Measurements from ENCODE around the gene ABAT.
"Not testable (repeated sequence)": the region's sequence is repeated elsewhere in the genome, so short reads cannot be mapped to it uniquely, and the experiment has no call there.

ABAT gene

DNA sequence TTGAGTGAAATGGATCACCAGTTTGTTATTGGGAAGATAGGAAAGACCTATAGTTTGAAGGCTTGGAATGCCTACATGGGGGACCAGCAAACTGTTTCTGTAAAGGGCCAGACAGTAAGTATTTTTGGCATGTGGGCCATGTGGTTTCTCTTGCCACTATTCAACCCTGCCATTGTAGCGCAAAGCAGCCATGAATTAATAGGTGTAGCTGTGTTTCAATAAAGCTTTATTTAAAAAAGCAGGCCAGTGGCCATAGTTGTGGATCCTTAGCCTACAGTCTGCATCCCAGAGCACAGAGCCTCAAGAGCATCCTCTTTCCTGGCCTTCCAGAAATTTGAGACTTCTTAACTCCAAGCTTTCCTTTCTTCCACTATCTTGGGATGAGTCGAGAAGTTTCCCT, 29.3 kb downstream of the ABAT start:
- in situ Hi-C loops (cut with MboI; ENCODE audit: low pct_unique_long_range_greater_than_20kb, low sequenced_read_pairs, unreplicated experiment): no loop called here
- no peak for TF ChIP-seq CTCF (IDR thresholded peaks at IDR 0.05; ENCODE audit: extremely low read depth, insufficient read depth, missing control alignments)
- no peak for DNase-seq (ENCODE audit: low spot score)

GRCh38 chr16:8704098-8704497, 29.7 kb downstream of the ABAT start:
- in situ Hi-C loops (cut with MboI; ENCODE audit: low pct_unique_long_range_greater_than_20kb, low sequenced_read_pairs, unreplicated experiment): no loop called here
- no peak for DNase-seq (ENCODE audit: low spot score)
- no peak for TF ChIP-seq CTCF (IDR thresholded peaks at IDR 0.05; ENCODE audit: extremely low read depth, insufficient read depth, missing control alignments)

DNA sequence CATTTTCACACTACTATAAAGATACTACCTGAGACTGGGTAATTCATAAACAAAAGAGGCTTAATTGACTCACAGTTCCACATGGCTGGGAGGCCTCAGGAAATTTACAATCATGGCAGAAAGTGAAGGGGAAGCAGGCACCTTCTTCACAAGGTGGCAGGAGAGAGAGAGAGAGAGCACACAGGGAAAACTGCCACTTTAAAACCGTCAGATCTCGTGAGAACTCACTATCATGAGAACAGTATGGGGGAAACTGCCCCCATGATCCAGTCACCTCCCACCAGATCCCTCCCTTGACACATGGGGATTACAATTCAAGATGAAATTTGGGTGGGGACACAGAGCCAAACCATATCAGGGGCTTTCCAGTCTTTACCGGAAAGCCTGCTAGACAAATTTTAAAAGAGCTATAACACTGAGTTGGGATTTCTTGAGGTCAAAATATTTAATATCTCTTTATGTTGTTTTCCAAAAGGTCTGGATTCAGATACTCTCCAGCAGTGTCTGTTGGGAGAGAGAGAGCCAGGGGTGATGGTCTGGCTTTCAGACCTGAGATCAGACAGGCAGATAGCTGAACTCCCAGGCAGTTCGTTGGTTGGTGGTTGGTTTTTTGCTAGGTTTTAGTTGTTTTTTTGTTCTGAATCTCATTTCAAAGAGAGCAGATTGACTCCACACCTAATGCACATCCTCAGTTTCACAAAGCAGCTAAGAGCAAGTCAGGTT, 30.8 kb downstream of the ABAT start:
- in situ Hi-C loops (cut with MboI; ENCODE audit: low pct_unique_long_range_greater_than_20kb, low sequenced_read_pairs, unreplicated experiment); DNase-seq (ENCODE audit: low spot score): not testable (repeated sequence)

DNA sequence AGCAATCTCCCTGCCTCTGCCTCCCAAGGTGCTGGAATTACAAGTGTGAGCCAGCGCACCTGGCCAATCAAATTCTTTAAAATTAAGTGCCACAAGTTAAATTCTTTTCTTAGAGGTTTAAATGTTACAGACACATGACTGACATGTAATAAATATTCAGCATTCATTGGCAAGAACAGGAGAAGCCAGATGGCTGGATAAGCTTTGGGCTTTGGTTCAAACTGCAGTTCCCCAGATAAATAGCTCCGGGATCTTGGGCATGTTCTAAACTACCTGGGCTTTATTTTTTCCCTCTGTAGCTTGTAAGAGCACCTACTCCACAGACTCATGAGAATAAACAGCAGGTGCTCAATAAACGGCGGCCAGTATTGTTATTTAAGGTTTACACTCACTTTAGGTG, 34.1 kb downstream of the ABAT start:
- DNase-seq (ENCODE audit: low spot score): no peak
- no peak for TF ChIP-seq CTCF (IDR thresholded peaks at IDR 0.05; ENCODE audit: extremely low read depth, insufficient read depth, missing control alignments)
- in situ Hi-C loops (cut with MboI; ENCODE audit: low pct_unique_long_range_greater_than_20kb, low sequenced_read_pairs, unreplicated experiment): no loop called here

DNA sequence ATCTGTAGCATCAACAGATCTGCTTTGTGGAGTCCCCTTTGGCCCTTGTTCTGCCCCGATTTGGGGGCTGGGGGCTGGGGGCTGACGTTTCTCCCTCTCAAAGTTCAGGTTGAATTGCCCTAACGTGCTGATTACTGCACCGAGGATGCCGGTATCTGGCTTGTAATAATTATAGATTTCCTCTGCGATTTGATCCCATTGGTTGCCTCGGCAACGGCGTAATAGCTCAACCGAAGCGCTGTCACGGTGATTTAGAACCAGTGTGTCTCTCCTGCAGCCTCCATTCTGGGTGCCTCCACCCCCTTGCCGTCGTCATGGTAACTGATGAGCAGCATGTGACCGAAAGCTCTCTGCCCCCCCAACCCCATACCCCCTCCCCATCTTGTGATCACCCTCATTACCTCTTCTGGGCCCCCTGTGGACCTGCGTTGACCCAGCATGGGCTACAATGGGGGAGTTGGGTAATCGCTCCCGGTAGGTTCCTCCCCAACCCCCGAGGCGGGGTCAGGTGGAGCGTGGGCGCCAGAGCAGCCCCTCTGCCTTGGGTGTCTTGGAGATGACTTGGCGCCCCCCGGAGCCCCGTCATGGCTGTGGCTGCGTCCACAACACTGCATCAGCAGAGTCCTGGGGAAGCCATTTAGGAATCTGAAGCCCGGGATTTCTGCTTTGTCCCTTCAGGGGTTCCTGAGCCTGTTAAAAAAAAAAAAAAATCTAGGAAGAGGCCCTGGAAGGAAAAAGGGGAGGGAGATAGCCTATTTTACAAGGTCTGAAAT, 38.4 kb downstream of the ABAT start:
- in situ Hi-C loops (cut with MboI; ENCODE audit: low pct_unique_long_range_greater_than_20kb, low sequenced_read_pairs, unreplicated experiment): no loop called here
- TF ChIP-seq CTCF (IDR thresholded peaks at IDR 0.05; ENCODE audit: extremely low read depth, insufficient read depth, missing control alignments): no peak
- no peak for DNase-seq (ENCODE audit: low spot score)

GRCh38 chr16:8713635-8714172, 39.3 kb downstream of the ABAT start:
- in situ Hi-C loops (cut with MboI; ENCODE audit: low pct_unique_long_range_greater_than_20kb, low sequenced_read_pairs, unreplicated experiment): no loop called here
- TF ChIP-seq CTCF (IDR thresholded peaks at IDR 0.05; ENCODE audit: extremely low read depth, insufficient read depth, missing control alignments): no peak
- DNase-seq (ENCODE audit: low spot score): no peak

GRCh38 chr16:8714174-8714573, 39.8 kb downstream of the ABAT start:
- DNase-seq (ENCODE audit: low spot score): no peak
- in situ Hi-C loops (cut with MboI; ENCODE audit: low pct_unique_long_range_greater_than_20kb, low sequenced_read_pairs, unreplicated experiment): no loop called here

More at GRCh38 chr16:8714174-8714573, 39.8 kb downstream of the ABAT start:
- TF ChIP-seq CTCF (IDR thresholded peaks at IDR 0.05; ENCODE audit: extremely low read depth, insufficient read depth, missing control alignments): no peak
